Uterus (tissue), 2 donors: ENCODE measurements around the gene CDH22.

Experiments
- CTCF ChIP-seq, 4 experiments: fragments of 200-600 bp in 2 of 4; fragments of 450-650 bp in 2 of 4; sonication (generic) in 2 of 4; IDR thresholded peaks; one replicate each; pipeline ENCODE4 v1.5.1; 2016 to 2019; ENCODE audit warnings: antibody characterized with exemption in 4 of 4, mild to moderate bottlenecking in 2 of 4, moderate library complexity in 1 of 4
- POLR2A ChIP-seq, 2 donors: fragments of 450-650 bp; IDR thresholded peaks; one replicate each; pipeline ENCODE4 v1.6.1; 2016; ENCODE audit warnings: antibody characterized with exemption in 2 of 2, mild to moderate bottlenecking in 1 of 2, moderate library complexity in 1 of 2

- no peak for TF ChIP-seq CTCF (IDR thresholded peaks at IDR 0.05)
- TF ChIP-seq POLR2A (IDR thresholded peaks at IDR 0.05), result no peak
Observed at GRCh38 chr20:46142124-46142523, 166.2 kb downstream of the CDH22 start.
